Stimulated activated naive CD8-positive, alpha-beta T cell treated with anti-CD3 and anti-CD28 coated beads, Interleukin-15, amount 100 ng/mL, for 72 hours (primary cell): ENCODE measurements around the gene PAAF1.

ENCODE experiments used
- ATAC-seq: fragments of 150-1000 bp; cut with Tn5 transposase; 2 replicates; pipeline ENCODE4 v1.10.0; 2021; ENCODE audit warnings: mild to moderate bottlenecking, moderate library complexity
- DNase-seq, 2 donors: peaks; one replicate each; pipeline ENCODE4 v3.0.0; 2021 to 2022
- H3K27ac Mint-ChIP-seq, 2 donors: one replicate each; pipeline ENCODE4 v1.8.0; 2022; ENCODE audit warnings: mild to moderate bottlenecking in 2 of 2, mixed read lengths in 2 of 2, moderate library complexity in 2 of 2
- H3K27me3 Mint-ChIP-seq: one replicate; pipeline ENCODE4 v1.8.0; 2022; ENCODE audit warnings: mixed read lengths
- H3K4me1 Mint-ChIP-seq: one replicate; pipeline ENCODE4 v1.8.0; 2022; ENCODE audit warnings: mild to moderate bottlenecking, mixed read lengths
- H3K4me3 Mint-ChIP-seq, 2 donors: one replicate each; pipeline ENCODE4 v1.8.0; 2022; ENCODE audit warnings: mild to moderate bottlenecking in 2 of 2, mixed read lengths in 2 of 2, moderate library complexity in 1 of 2
- H3K9me3 Mint-ChIP-seq, 2 donors: one replicate each; pipeline ENCODE4 v1.8.0; 2022; ENCODE audit warnings: mixed read lengths in 2 of 2

Gene PAAF1

GRCh38 chr11:73949246-73949645 lies 72.4 kb downstream of the PAAF1 start:
- H3K27me3 Mint-ChIP-seq = no peaks in the 10 kb centered on the region
- ATAC-seq = no peak
- H3K4me3 Mint-ChIP-seq = no peak overlapping the region
- DNase-seq = no peak
- no peaks in the 10 kb centered on the region for H3K4me1 Mint-ChIP-seq
- H3K9me3 Mint-ChIP-seq = no peaks in the 10 kb centered on the region
- peak overlapping the region in 1 of 2 donors; percentile 2 for H3K27ac Mint-ChIP-seq

GRCh38 chr11:73949912-73950311 lies 73.1 kb downstream of the PAAF1 start:
- no peaks in the 10 kb centered on the region for H3K9me3 Mint-ChIP-seq
- no peak overlapping the region for H3K4me3 Mint-ChIP-seq
- H3K4me1 Mint-ChIP-seq = no peaks in the 10 kb centered on the region
- no peaks in the 10 kb centered on the region for H3K27me3 Mint-ChIP-seq
- DNase-seq (no peak), ATAC-seq (no peak)
- H3K27ac Mint-ChIP-seq = no peak overlapping the region

- no peak within 1 kb of the TSS for H3K4me3 Mint-ChIP-seq
Measured at GRCh38 chr11:73950869-73951710, 74.3 kb downstream of the PAAF1 start, which contains the start of gene DNAJB13. Gene DNAJB13, plus strand, starts transcription at chr11:73951026. Its CDS starts 44 bp downstream, at chr11:73951070.

GRCh38 chr11:73951797-73952196 lies 75.0 kb downstream of the PAAF1 start:
- Mint-ChIP-seq H3K4me1 (peaks cover 2% of the 10 kb centered on the region), H3K27me3 (peaks cover 11% of the 10 kb centered on the region), H3K27ac (no peak overlapping the region), H3K9me3 (no peaks in the 10 kb centered on the region), H3K4me3 (no peak overlapping the region)
- DNase-seq (no peak), ATAC-seq (no peak)

More at GRCh38 chr11:73950869-73951710, 74.3 kb downstream of the PAAF1 start, which contains the start of gene DNAJB13:
- ATAC-seq (peak; percentile 68), DNase-seq (no peak)
- Mint-ChIP-seq H3K27me3 (peaks cover 4% of the 10 kb centered on the region), H3K9me3 (no peaks in the 10 kb centered on the region), H3K4me1 (no peaks in the 10 kb centered on the region), H3K27ac (peak within 1 kb of the TSS in 1 of 2 donors; percentile 9)

GRCh38 chr11:73956876-73957653 lies 80.3 kb downstream of the PAAF1 start:
- Mint-ChIP-seq H3K27me3 (peaks cover 27% of the 10 kb centered on the region), H3K9me3 (no peaks in the 10 kb centered on the region), H3K27ac (peak overlapping the region in 1 of 2 donors; percentile 65), H3K4me3 (peak overlapping the region; percentile 47 to 67), H3K4me1 (peaks cover 12% of the 10 kb centered on the region)
- ATAC-seq = peak; percentile 18
- DNase-seq = no peak

GRCh38 chr11:73957654-73958361 lies 81.0 kb downstream of the PAAF1 start:
- Mint-ChIP-seq H3K9me3 (no peaks in the 10 kb centered on the region), H3K4me1 (peaks cover 12% of the 10 kb centered on the region), H3K4me3 (peak overlapping the region; percentile 47 to 67), H3K27ac (peak overlapping the region in 1 of 2 donors; percentile 65), H3K27me3 (peaks cover 27% of the 10 kb centered on the region)
- ATAC-seq = peak; percentile 31
- DNase-seq = no peak

- Mint-ChIP-seq H3K4me1 (peaks cover 12% of the 10 kb centered on the region), H3K27ac (no peak overlapping the region), H3K4me3 (no peak overlapping the region), H3K27me3 (peaks cover 27% of the 10 kb centered on the region), H3K9me3 (no peaks in the 10 kb centered on the region)
- DNase-seq (no peak), ATAC-seq (no peak)
Measured at GRCh38 chr11:73958521-73959141, 81.8 kb downstream of the PAAF1 start.

GRCh38 chr11:73961321-73961720 lies 84.5 kb downstream of the PAAF1 start:
- ATAC-seq (no peak), DNase-seq (no peak)
- H3K4me3 Mint-ChIP-seq = no peak overlapping the region
- no peak overlapping the region for H3K27ac Mint-ChIP-seq
- H3K4me1 Mint-ChIP-seq = peaks cover 36% of the 10 kb centered on the region
- no peaks in the 10 kb centered on the region for H3K9me3 Mint-ChIP-seq
- H3K27me3 Mint-ChIP-seq = peaks cover 21% of the 10 kb centered on the region

GRCh38 chr11:73962101-73962705 lies 85.4 kb downstream of the PAAF1 start:
- peaks cover 30% of the 10 kb centered on the region for H3K4me1 Mint-ChIP-seq
- no peak for DNase-seq
- H3K4me3 Mint-ChIP-seq = no peak overlapping the region
- no peaks in the 10 kb centered on the region for H3K9me3 Mint-ChIP-seq
- H3K27ac Mint-ChIP-seq = peak overlapping the region in 1 of 2 donors; percentile 62
- H3K27me3 Mint-ChIP-seq = peaks cover 12% of the 10 kb centered on the region
- no peak for ATAC-seq

GRCh38 chr11:73963861-73964260 lies 87.1 kb downstream of the PAAF1 start:
- Mint-ChIP-seq H3K27ac (peak overlapping the region in 1 of 2 donors; percentile 35), H3K27me3 (no peaks in the 10 kb centered on the region), H3K9me3 (no peaks in the 10 kb centered on the region), H3K4me3 (peak overlapping the region in 1 of 2 donors; percentile 13), H3K4me1 (peaks cover 39% of the 10 kb centered on the region)
- ATAC-seq (no peak), DNase-seq (no peak)

- DNase-seq = no peak
- H3K27ac Mint-ChIP-seq = peak overlapping the region in 1 of 2 donors; percentile 72
Measured at GRCh38 chr11:73965076-73965763, 88.4 kb downstream of the PAAF1 start.

GRCh38 chr11:73965764-73966121 lies 88.9 kb downstream of the PAAF1 start:
- no peaks in the 10 kb centered on the region for H3K9me3 Mint-ChIP-seq
- H3K4me3 Mint-ChIP-seq = no peak overlapping the region
- no peaks in the 10 kb centered on the region for H3K27me3 Mint-ChIP-seq
- peaks cover 58% of the 10 kb centered on the region for H3K4me1 Mint-ChIP-seq
- peak overlapping the region in 1 of 2 donors; percentile 72 for H3K27ac Mint-ChIP-seq
- no peak for DNase-seq
- no peak for ATAC-seq

More at GRCh38 chr11:73965076-73965763, 88.4 kb downstream of the PAAF1 start:
- Mint-ChIP-seq H3K27me3 (no peaks in the 10 kb centered on the region), H3K9me3 (no peaks in the 10 kb centered on the region), H3K4me3 (peak overlapping the region in 1 of 2 donors; percentile 56), H3K4me1 (peaks cover 53% of the 10 kb centered on the region)
- ATAC-seq = no peak

- Mint-ChIP-seq H3K27ac (peak overlapping the region in 1 of 2 donors; percentile 54), H3K27me3 (no peaks in the 10 kb centered on the region), H3K9me3 (no peaks in the 10 kb centered on the region), H3K4me1 (peaks cover 85% of the 10 kb centered on the region), H3K4me3 (no peak overlapping the region)
- ATAC-seq = no peak
- DNase-seq = no peak
Measured at GRCh38 chr11:73968356-73968966, 91.7 kb downstream of the PAAF1 start.

GRCh38 chr11:73969091-73969490 lies 92.3 kb downstream of the PAAF1 start:
- no peak for DNase-seq
- Mint-ChIP-seq H3K4me3 (no peak overlapping the region), H3K9me3 (no peaks in the 10 kb centered on the region), H3K27ac (no peak overlapping the region), H3K4me1 (peaks cover 87% of the 10 kb centered on the region), H3K27me3 (no peaks in the 10 kb centered on the region)
- no peak for ATAC-seq
